Endothelial cell of umbilical vein (primary cell): ENCODE measurements around the gene MDN1. TPM values are rescaled to one million over a fixed set of nuclear protein-coding genes. Genes with fewer than 3 reads are reported as not detected.

Experiments
- BruUV-seq: library from RNA; stranded (reverse); fragments of 400-500 nt; replicated peaks from 2 replicates; lab custom pipeline; 2021; lab: Mats Ljungman, UMichigan
- CTCF ChIA-PET: fragments of 300-600, 350-600 bp; sonication (Branson Sonifier 250); formaldehyde crosslinking; loops from one replicate; lab custom pipeline; 2021; ENCODE audit warnings: antibody characterized with exemption, inconsistent platforms; lab: Charles Lee
- POLR2A ChIA-PET: fragments of 300-600, 350-600 bp; sonication (Branson Sonifier 250); formaldehyde crosslinking; loops from one replicate; lab custom pipeline; 2021; ENCODE audit warnings: antibody characterized with exemption, inconsistent platforms; lab: Charles Lee
- DNase-seq: peaks from one replicate; pipeline ENCODE4 v3.0.0-alpha.2; 2011; ENCODE audit warnings: low read depth, low spot score
- FAIRE-seq: peaks from 2 replicates; lab custom pipeline; 2011; peaks lifted over from hg19 to GRCh38; lab: Jason Lieb, UNC
- H2AFZ ChIP-seq: 2 replicates; pipeline ENCODE4 v1.6.0; 2012; ENCODE audit warnings: low read depth, low read length, control low read depth, inconsistent platforms
- H3K27ac ChIP-seq: 2 replicates; pipeline ENCODE4 v1.5.1; 2011; ENCODE audit warnings: low read depth, mild to moderate bottlenecking, control low read depth, low read length, moderate library complexity; ENCODE audit not compliant: insufficient read depth
- H3K27me3 ChIP-seq, 2 experiments: 2 replicates each; pipeline versions ENCODE4 v1.6.0 to v1.6.1; 2011; ENCODE audit warnings: low read length in 2 of 2, mixed read lengths in 1 of 2; ENCODE audit not compliant: control insufficient read depth in 2 of 2, insufficient read depth in 2 of 2
- H3K36me3 ChIP-seq, 2 experiments: 2 replicates in 1 of 2; 3 replicates in 1 of 2; pipeline ENCODE4 v1.5.1; 2011; ENCODE audit warnings: low read length in 2 of 2, mild to moderate bottlenecking in 1 of 2, moderate library complexity in 1 of 2; ENCODE audit not compliant: control insufficient read depth in 2 of 2, insufficient read depth in 2 of 2; ENCODE audit errors: extremely low read depth in 1 of 2
- H3K4me1 ChIP-seq: 3 replicates; pipeline ENCODE4 v1.5.1; 2011; ENCODE audit warnings: mild to moderate bottlenecking, low read length; ENCODE audit not compliant: control insufficient read depth, insufficient read depth; ENCODE audit errors: extremely low read depth
- H3K4me2 ChIP-seq: 2 replicates; pipeline ENCODE4 v1.6.1; 2011; ENCODE audit warnings: low read length, control low read depth, mixed read lengths; ENCODE audit not compliant: insufficient read depth
- H3K4me3 ChIP-seq, 3 experiments: fragments of 200-600 bp in 1 of 3; sonication (generic), shearing (Covaris generic) in 1 of 3; replicated peaks in 1 of 3; 2 replicates each; pipeline ENCODE4 v1.5.1; 2011 to 2016; ENCODE audit warnings: control low read depth in 3 of 3, low read length in 3 of 3, mild to moderate bottlenecking in 2 of 3, inconsistent platforms in 1 of 3, low read depth in 1 of 3, moderate library complexity in 1 of 3; ENCODE audit not compliant: insufficient read depth in 1 of 3
- H3K79me2 ChIP-seq: 2 replicates; pipeline ENCODE4 v1.6.0; 2012; ENCODE audit warnings: low read length, inconsistent platforms; ENCODE audit not compliant: control insufficient read depth, insufficient read depth
- H3K9ac ChIP-seq: replicated peaks from 2 replicates; pipeline ENCODE3; 2011; ENCODE audit warnings: low read length, control low read depth; ENCODE audit not compliant: insufficient read depth; ENCODE audit errors: extremely low read depth
- H3K9me1 ChIP-seq: replicated peaks from 3 replicates; pipeline ENCODE4 v1.6.0; 2011; ENCODE audit warnings: mild to moderate bottlenecking, low read length; ENCODE audit not compliant: control insufficient read depth, insufficient read depth; ENCODE audit errors: extremely low read depth
- H3K9me3 ChIP-seq: replicated peaks from 2 replicates; pipeline ENCODE4 v1.5.1; 2012; ENCODE audit warnings: low read length, inconsistent platforms; ENCODE audit not compliant: control insufficient read depth, insufficient read depth
- H4K20me1 ChIP-seq: replicated peaks from 2 replicates; pipeline ENCODE3; 2011; ENCODE audit warnings: mild to moderate bottlenecking, low read length; ENCODE audit not compliant: control insufficient read depth, insufficient read depth; ENCODE audit errors: extremely low read depth
- CTCF ChIP-seq, 2 donors: IDR thresholded peaks; 1 replicate in 1 of 2; 2 replicates in 1 of 2; pipeline ENCODE4 v1.5.1; 2011; ENCODE audit warnings: low read length in 2 of 2, mild to moderate bottlenecking in 2 of 2, moderate library complexity in 2 of 2, control low read depth in 1 of 2, inconsistent platforms in 1 of 2, low read depth in 1 of 2; ENCODE audit not compliant: insufficient read depth in 1 of 2; ENCODE audit errors: extremely low read depth in 1 of 2
- EZH2 ChIP-seq: IDR thresholded peaks from 2 replicates; pipeline ENCODE4 v1.6.1; 2012; ENCODE audit warnings: borderline replicate concordance, low read depth, mild to moderate bottlenecking, moderate library complexity, low read length, inconsistent platforms; ENCODE audit not compliant: severe bottlenecking
- FOS ChIP-seq: IDR thresholded peaks from 2 replicates; pipeline ENCODE4 v1.6.1; 2011; ENCODE audit warnings: mild to moderate bottlenecking, low read length, moderate library complexity, borderline replicate concordance; ENCODE audit not compliant: insufficient read depth
- GATA2 ChIP-seq: IDR thresholded peaks from 2 replicates; pipeline ENCODE4 v1.7.0; 2011; ENCODE audit warnings: low read depth, mild to moderate bottlenecking, moderate library complexity, mixed read lengths, low read length; ENCODE audit not compliant: insufficient read length, insufficient read depth
- JUN ChIP-seq: IDR thresholded peaks from 2 replicates; pipeline ENCODE4 v1.6.1; 2011; ENCODE audit warnings: borderline replicate concordance, low read depth; ENCODE audit not compliant: insufficient read length, insufficient read depth
- MAX ChIP-seq: IDR thresholded peaks from 2 replicates; pipeline ENCODE4 v1.6.1; 2011; ENCODE audit not compliant: insufficient read depth, insufficient read length
- MYC ChIP-seq: IDR thresholded peaks from one replicate; pipeline ENCODE4 v1.6.1; 2011; ENCODE audit warnings: mild to moderate bottlenecking, low read depth, low read length
- POLR2A ChIP-seq: IDR thresholded peaks from 2 replicates; pipeline ENCODE4 v1.6.1; 2012; ENCODE audit warnings: low read depth, mild to moderate bottlenecking, control low read depth, low read length
- POLR2AphosphoS5 ChIP-seq: IDR thresholded peaks from 2 replicates; pipeline ENCODE4 v1.6.1; 2012; ENCODE audit warnings: low read depth, mild to moderate bottlenecking, control low read depth, low read length, moderate library complexity; ENCODE audit not compliant: insufficient read depth
- dilution Hi-C: fragments of 300-500 bp; cut with MboI; formaldehyde crosslinking; loops from one replicate; pipeline ENCODE4 v1.15.0; 2019; ENCODE audit warnings: low sequenced_read_pairs; ENCODE audit not compliant: extremely low pct_ligation_motif_present
- intact Hi-C: fragments of 100-400 bp; cut with micrococcal nuclease; formaldehyde crosslinking; loops from one replicate; pipeline ENCODE4 v1.10.0; 2022
- polyA plus RNA-seq, 4 experiments: library from polyadenylated mRNA; depleted of rRNA in 3 of 4; stranded (reverse) in 3 of 4; unstranded in 1 of 4; fragments of >200 nt; gene quantifications; 2 replicates each; pipeline versions ENCODE4 v1.2.1 to v1.2.3, GENCODE V29; 2011 to 2012; ENCODE audit warnings: missing spikeins in 1 of 4
- total RNA-seq: library from RNA; stranded (reverse); gene quantifications from 2 replicates; pipeline ENCODE4 v1.2.3, GENCODE V29; 2021

MDN1 gene
- total and polyA plus RNA-seq, 2 donors (not counting 3 experiments of a cell fraction or from before 2014, with no cell fraction given), result 9.2 to 39.6 TPM

GRCh38 chr6:89734526-89734925, 85.1 kb downstream of the MDN1 start:
- TF ChIP-seq MYC, result no peak
- TF ChIP-seq POLR2AphosphoS5, result no peak
- TF ChIP-seq MAX, result no peak
- TF ChIP-seq GATA2, result no peak
- TF ChIP-seq POLR2A, result no peak
- TF ChIP-seq CTCF (IDR thresholded peaks at IDR 0.05; ENCODE audit: extremely low read depth in 1 of 2, insufficient read depth in 1 of 2, low read depth in 1 of 2, low read length in 2 of 2), result no peak
- no peak for TF ChIP-seq EZH2
- TF ChIP-seq FOS, result no peak
- no peak for TF ChIP-seq JUN
- H3K27me3 ChIP-seq, result no peaks in the 10 kb centered on the region
- intact Hi-C loops (no loop called here), dilution Hi-C loops (no loop called here)
- no peak overlapping the region for H2AFZ ChIP-seq
- FAIRE-seq (no peak), DNase-seq (no peak)
- H3K9me1 ChIP-seq, result no peaks in the 10 kb centered on the region
- H3K4me3 ChIP-seq, result no peak overlapping the region
- ChIA-PET CTCF (no interaction called here), POLR2A (no interaction called here)
- no peak overlapping the region for H3K4me2 ChIP-seq
- H3K9ac ChIP-seq, result no peak overlapping the region
- H3K79me2 ChIP-seq, result no peaks in the 10 kb centered on the region
- no TSS peak for BruUV-seq
- H3K36me3 ChIP-seq, result peaks cover 14 to 21% of the 10 kb centered on the region in 2 experiments
- no peaks in the 10 kb centered on the region for H4K20me1 ChIP-seq
- H3K9me3 ChIP-seq, result no peaks in the 10 kb centered on the region
- no peak overlapping the region for H3K27ac ChIP-seq
- H3K4me1 ChIP-seq, result no peaks in the 10 kb centered on the region
